HFF-Myc (cell line): Measurements from ENCODE around the gene EHMT2.

Experiments used
- DNase-seq: peaks from one replicate; pipeline ENCODE4 v3.0.0-alpha.2; 2011; ENCODE audit warnings: low read depth; ENCODE audit errors: extremely low read depth
- H3K4me3 ChIP-seq: replicated peaks from 2 replicates; pipeline ENCODE4 v1.5.1; 2011; ENCODE audit warnings: low read depth, mild to moderate bottlenecking, control low read depth, low read length
- TF ChIP-seq, protein P1 (sequence below): IDR thresholded peaks from 2 replicates; pipeline ENCODE4 v1.5.1; 2012; ENCODE audit warnings: mild to moderate bottlenecking, low read depth, low read length, control low read depth; ENCODE audit errors: missing control alignments

The EHMT2 gene

DNA sequence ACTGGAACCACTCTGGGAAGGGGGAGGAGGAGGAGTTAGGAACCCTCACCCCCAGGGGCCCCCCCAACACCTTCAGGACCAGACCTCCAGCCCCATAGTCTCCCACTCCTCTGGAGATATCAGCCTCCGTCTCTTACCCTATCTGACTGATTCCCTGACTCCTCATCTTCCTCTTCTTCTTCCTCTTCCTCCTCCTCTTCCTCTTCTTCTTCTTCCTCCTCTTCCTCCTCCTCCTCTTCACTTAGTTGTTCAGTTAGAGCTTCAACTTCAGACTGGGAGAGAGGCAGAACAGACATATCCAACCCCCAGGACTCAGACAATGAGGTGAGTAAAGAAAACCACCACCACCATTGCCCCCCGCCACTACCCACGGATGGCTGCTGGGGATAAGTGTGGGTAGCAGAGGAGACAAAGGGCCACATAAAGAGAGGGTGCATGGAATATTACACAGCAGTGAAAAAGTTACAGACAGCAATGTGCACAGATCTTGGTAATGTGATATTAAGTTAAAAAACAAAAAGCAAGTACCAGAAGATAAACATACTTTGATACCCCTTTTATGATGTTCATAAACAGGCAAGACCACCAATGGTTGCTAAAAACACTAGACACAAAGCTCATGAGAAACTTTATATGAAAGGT, 8.0 kb downstream of the EHMT2 start:
- no peak overlapping the region for H3K4me3 ChIP-seq
- TF ChIP-seq, protein P1, sequence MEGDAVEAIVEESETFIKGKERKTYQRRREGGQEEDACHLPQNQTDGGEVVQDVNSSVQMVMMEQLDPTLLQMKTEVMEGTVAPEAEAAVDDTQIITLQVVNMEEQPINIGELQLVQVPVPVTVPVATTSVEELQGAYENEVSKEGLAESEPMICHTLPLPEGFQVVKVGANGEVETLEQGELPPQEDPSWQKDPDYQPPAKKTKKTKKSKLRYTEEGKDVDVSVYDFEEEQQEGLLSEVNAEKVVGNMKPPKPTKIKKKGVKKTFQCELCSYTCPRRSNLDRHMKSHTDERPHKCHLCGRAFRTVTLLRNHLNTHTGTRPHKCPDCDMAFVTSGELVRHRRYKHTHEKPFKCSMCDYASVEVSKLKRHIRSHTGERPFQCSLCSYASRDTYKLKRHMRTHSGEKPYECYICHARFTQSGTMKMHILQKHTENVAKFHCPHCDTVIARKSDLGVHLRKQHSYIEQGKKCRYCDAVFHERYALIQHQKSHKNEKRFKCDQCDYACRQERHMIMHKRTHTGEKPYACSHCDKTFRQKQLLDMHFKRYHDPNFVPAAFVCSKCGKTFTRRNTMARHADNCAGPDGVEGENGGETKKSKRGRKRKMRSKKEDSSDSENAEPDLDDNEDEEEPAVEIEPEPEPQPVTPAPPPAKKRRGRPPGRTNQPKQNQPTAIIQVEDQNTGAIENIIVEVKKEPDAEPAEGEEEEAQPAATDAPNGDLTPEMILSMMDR = no peak
- DNase-seq = no peak

DNA sequence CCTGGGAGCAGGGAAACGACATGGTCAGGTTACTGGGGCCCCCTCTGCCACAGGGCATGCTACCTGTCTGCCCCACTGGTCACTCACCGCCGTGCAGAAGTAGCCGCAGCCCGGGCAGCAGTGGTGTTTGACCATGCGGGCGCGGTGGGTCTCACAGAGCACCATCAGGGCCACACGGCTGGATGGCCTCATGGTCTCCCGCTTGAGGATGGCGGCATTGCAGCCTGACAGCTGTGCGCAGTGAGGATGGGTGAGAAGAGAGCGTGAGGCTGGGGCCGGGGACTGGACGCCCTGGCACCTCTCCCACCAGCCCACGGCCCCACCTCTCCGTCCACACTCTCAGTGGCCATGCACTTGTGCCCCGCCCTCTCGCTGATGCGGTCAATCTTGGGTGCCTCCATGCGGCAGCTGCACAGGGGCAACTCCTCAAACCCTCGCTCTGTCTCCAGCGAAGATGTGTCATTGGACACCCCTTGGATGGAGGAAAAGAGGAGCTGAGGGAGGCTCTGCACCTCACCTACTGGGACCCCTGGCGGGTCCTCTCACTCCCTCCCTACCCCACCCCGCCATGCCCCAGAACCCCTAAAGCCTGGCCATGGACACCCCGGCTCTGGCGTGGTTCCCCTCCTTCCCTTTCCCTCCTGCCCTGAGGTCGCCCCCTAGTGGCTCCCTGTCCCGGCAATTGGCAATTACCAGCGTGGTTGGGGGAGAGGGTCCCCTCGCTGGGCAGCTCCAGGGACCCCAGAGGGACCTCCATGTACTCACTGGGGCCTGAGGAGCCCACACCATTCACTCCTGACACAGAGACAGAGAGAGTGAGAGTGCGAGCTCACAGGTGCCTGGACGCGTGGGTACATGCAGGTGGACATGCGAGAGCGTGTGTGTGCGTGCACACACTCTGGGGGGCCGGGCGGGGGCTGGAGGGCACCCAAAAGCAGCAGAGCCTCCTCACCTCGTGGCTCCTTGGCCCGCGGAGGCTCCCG, 8.9 kb downstream of the EHMT2 start:
- no peak for DNase-seq

DNA sequence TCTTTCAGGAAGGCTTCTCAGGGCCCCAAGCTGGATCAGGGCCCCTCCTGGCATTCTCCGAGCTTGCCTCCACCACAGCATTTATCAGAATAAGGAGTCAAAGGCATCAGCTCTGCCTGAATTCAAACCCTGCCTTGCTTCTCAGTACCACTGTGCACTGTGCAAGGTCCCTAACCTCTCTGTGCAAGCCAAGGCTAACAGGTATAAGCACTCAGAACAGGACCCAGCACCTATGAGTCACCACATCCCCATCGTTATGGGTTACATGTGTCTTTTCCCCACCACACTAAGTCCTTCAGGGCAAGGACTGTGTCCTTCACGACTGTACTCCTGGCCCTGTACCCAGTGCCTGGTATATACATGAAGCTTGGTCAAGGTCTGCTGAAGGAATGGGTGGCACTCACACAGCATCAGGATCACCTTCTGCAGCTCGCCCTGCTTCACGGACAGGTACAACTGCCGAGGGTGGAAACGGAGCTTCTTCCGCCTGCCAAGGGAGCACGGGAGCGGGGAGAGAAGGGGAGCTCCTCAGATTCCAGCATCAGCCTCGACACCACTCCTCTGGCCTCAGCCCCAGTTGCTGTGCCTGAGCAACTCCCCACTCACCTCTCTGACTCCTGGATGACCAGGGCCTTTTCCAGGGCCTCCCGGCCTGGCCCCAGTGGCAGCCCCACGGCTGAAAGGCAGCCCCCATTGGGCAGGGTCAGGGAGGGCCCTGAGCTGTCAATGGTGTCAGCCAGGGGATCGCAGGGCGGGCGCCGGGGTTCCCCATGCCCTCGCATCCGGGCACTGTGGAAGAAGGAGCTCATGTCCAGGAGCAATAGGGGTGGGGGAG, 10.1 kb downstream of the EHMT2 start:
- TF ChIP-seq, protein P1 = no peak
- H3K4me3 ChIP-seq = no peak overlapping the region

More for the DNA sequence above, 8.9 kb downstream of the EHMT2 start:
- TF ChIP-seq, protein P1 = peak; percentile 82
- no peak overlapping the region for H3K4me3 ChIP-seq

DNA sequence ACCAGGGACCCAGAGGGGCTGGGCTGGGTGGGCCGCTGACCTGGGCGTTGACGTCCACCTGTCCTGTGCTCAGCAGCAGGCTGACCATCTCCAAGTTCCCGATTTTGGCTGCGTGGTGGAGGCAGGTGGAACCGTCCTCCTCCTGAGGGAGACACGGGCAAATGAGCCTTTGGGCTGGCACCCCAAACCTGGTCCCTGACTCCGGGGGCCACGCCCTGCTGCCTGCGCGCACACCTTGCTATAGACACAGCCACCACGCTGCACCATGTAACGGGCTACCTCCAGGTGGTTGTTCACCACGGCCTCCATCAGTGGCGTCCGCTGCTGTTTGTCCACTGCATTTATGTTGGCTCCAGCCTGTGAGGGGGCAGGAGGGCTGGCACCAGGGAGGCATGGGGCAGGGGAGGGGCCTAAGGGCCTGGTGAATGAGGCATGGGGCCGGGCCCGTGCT, 10.9 kb downstream of the EHMT2 start:
- DNase-seq = no peak
- no peak overlapping the region for H3K4me3 ChIP-seq
- TF ChIP-seq, protein P1 = no peak

More for the DNA sequence above, 10.1 kb downstream of the EHMT2 start:
- DNase-seq = no peak

DNA sequence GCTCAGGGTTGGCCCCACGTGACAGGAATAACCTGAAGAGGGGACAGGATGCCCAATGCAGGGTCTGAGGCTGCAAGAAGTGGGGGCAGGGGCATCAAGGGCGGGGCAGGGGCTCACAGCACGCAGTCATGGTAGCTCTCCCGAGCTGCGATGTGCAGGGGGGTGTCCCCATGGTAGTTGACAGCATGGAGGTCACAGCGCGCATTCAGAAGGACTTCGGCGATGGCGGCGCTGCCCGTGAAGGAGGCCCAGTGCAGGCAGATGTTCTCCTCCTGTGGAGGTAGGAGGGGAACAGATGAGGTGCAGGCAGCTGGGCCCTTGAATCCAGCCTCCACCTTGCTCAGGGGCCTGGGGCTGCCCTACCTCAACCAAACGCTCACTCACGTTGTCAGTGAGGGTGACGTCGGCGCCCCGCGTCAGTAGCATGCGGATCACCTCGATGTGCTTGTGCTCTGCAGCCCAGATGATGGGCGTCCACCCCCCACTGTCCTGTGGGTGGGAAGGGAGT, 12.9 kb downstream of the EHMT2 start:
- no peak for DNase-seq
- TF ChIP-seq, protein P1 = no peak
- no peak overlapping the region for H3K4me3 ChIP-seq

DNA sequence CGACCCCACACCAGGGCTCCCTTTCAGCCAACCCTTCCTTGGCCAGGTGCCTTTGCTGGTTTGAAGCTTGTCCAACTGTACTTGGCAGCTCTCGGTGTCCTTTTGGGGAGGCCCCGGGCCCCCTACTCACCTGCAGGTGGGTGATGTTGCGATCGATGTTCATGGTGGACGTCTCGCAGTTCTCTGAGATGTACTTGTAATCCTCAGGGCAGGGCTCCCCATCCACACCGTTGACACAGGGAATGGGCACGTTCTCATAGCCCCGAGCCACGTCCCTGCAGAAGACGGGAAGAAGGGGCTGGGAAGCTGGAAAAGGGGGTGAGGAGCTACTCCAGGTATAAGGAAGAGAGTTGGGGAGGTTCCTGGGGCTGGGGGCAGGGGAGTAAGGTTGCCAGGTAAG, 13.8 kb downstream of the EHMT2 start:
- TF ChIP-seq, protein P1 = no peak
- no peak for DNase-seq
- no peak overlapping the region for H3K4me3 ChIP-seq
